IMR-90 (cell line): ENCODE data around the gene C2orf68. TPM values are rescaled to one million over a fixed set of nuclear protein-coding genes. Genes with fewer than 3 reads are reported as not detected.
"Not testable (repeated sequence)": the region's sequence is repeated elsewhere in the genome, so short reads cannot be mapped to it uniquely, and the experiment has no call there.

Source experiments
- ATAC-seq: fragments of 200-7000 bp; cut with Tn5 transposase; 2 replicates; pipeline ENCODE4 v1.9.1; 2020; ENCODE audit warnings: low read depth, mild to moderate bottlenecking, moderate library complexity
- BruUV-seq: library from RNA; stranded (reverse); fragments of 400-500 nt; replicated peaks from 2 replicates; lab custom pipeline; 2021; lab: Mats Ljungman, UMichigan
- CTCF ChIA-PET: fragments of 300-600 bp; formaldehyde crosslinking; extraction: SDS; loops from one replicate; lab custom pipeline; 2021; ENCODE audit warnings: antibody characterized with exemption; lab: Yijun Ruan, JAX
- POLR2A ChIA-PET: fragments of 300-600 bp; sonication (Branson Sonifier 250); formaldehyde crosslinking; loops from one replicate; lab custom pipeline; 2022; ENCODE audit warnings: antibody characterized with exemption; ENCODE audit not compliant: unreplicated experiment; lab: Charles Lee
- DNase-seq: peaks from one replicate; pipeline ENCODE4 v3.0.0; 2013
- H2AFZ ChIP-seq: replicated peaks from 2 replicates; pipeline ENCODE3; 2013; ENCODE audit warnings: low read length, mild to moderate bottlenecking; ENCODE audit not compliant: poor library complexity
- H2AK5ac ChIP-seq: 2 replicates; pipeline ENCODE4 v1.6.1; 2013; ENCODE audit warnings: low read depth, low read length, inconsistent platforms
- H2AK9ac ChIP-seq: replicated peaks from 2 replicates; pipeline ENCODE3; 2013; ENCODE audit warnings: mild to moderate bottlenecking, low read depth, low read length, moderate library complexity; ENCODE audit not compliant: poor library complexity
- H2BK120ac ChIP-seq: 2 replicates; pipeline ENCODE4 v1.6.1; 2013; ENCODE audit warnings: low read depth, low read length, inconsistent platforms
- H2BK15ac ChIP-seq: 3 replicates; pipeline ENCODE4 v1.6.1; 2013; ENCODE audit warnings: low read depth, low read length, inconsistent platforms
- H2BK20ac ChIP-seq: 2 replicates; pipeline ENCODE4 v1.6.1; 2013; ENCODE audit warnings: low read depth, mild to moderate bottlenecking, inconsistent platforms, low read length, moderate library complexity
- H2BK5ac ChIP-seq: 2 replicates; pipeline ENCODE4 v1.6.1; 2013; ENCODE audit warnings: mild to moderate bottlenecking, low read depth, low read length, inconsistent platforms; ENCODE audit not compliant: poor library complexity, severe bottlenecking
- H3K14ac ChIP-seq: replicated peaks from 2 replicates; pipeline ENCODE4 v1.6.1; 2013; ENCODE audit warnings: low read depth, low read length, inconsistent platforms
- H3K18ac ChIP-seq: 2 replicates; pipeline ENCODE4 v1.6.1; 2013; ENCODE audit warnings: low read depth, low read length, control low read depth
- H3K23ac ChIP-seq: 2 replicates; pipeline ENCODE4 v1.6.1; 2013; ENCODE audit warnings: low read depth, low read length, inconsistent platforms
- H3K27ac ChIP-seq: 2 replicates; pipeline ENCODE4 v1.5.1; 2013; ENCODE audit warnings: mild to moderate bottlenecking, control low read depth, low read length; ENCODE audit not compliant: insufficient read depth
- H3K27me3 ChIP-seq: 2 replicates; pipeline ENCODE4 v1.6.1; 2013; ENCODE audit warnings: low read length; ENCODE audit not compliant: control insufficient read depth, insufficient read depth
- H3K36me3 ChIP-seq: 2 replicates; pipeline ENCODE4 v1.6.1; 2013; ENCODE audit warnings: low read length, mixed read lengths; ENCODE audit not compliant: control insufficient read depth, insufficient read depth
- H3K4ac ChIP-seq: 2 replicates; pipeline ENCODE4 v1.6.1; 2013; ENCODE audit warnings: low read depth, low read length, inconsistent platforms
- H3K4me1 ChIP-seq: 2 replicates; pipeline ENCODE4 v1.6.1; 2013; ENCODE audit warnings: low read length, mixed read lengths; ENCODE audit not compliant: control insufficient read depth, insufficient read depth
- H3K4me2 ChIP-seq: 2 replicates; pipeline ENCODE4 v1.6.1; 2013; ENCODE audit warnings: low read depth, mild to moderate bottlenecking, control low read depth, low read length, moderate library complexity
- H3K4me3 ChIP-seq: 2 replicates; pipeline ENCODE4 v1.5.1; 2013; ENCODE audit warnings: low read depth, mild to moderate bottlenecking, control low read depth, low read length, moderate library complexity; ENCODE audit not compliant: insufficient read depth
- H3K56ac ChIP-seq: 2 replicates; pipeline ENCODE4 v1.6.1; 2013; ENCODE audit warnings: low read length, inconsistent platforms; ENCODE audit not compliant: insufficient read depth; ENCODE audit errors: extremely low read depth
- H3K79me1 ChIP-seq, 2 experiments: 2 replicates each; pipeline ENCODE4 v1.6.1; 2013; ENCODE audit warnings: low read length in 2 of 2, inconsistent platforms in 1 of 2, low read depth in 1 of 2
- H3K9ac ChIP-seq: 2 replicates; pipeline ENCODE4 v1.6.1; 2013; ENCODE audit warnings: low read depth, low read length, control low read depth
- H3K9me1 ChIP-seq: 2 replicates; pipeline ENCODE4 v1.6.1; 2013; ENCODE audit warnings: low read length, inconsistent platforms; ENCODE audit not compliant: insufficient read depth
- H3K9me3 ChIP-seq: 2 replicates; pipeline ENCODE4 v1.6.1; 2013; ENCODE audit warnings: low read length; ENCODE audit not compliant: control insufficient read depth, insufficient read depth
- H4K20me1 ChIP-seq: 2 replicates; pipeline ENCODE4 v1.6.1; 2013; ENCODE audit warnings: low read length, inconsistent platforms; ENCODE audit not compliant: insufficient read depth
- H4K5ac ChIP-seq: 2 replicates; pipeline ENCODE4 v1.6.1; 2013; ENCODE audit warnings: mild to moderate bottlenecking, low read depth, low read length, control low read depth
- H4K8ac ChIP-seq, 2 experiments: 2 replicates each; pipeline ENCODE4 v1.6.1; 2013; ENCODE audit warnings: low read depth in 2 of 2, low read length in 2 of 2, control low read depth in 1 of 2, inconsistent platforms in 1 of 2
- H4K91ac ChIP-seq: 2 replicates; pipeline ENCODE4 v1.6.1; 2013; ENCODE audit warnings: low read depth, low read length, inconsistent platforms; ENCODE audit not compliant: insufficient read depth
- MAFK ChIP-seq: IDR thresholded peaks from 2 replicates; pipeline ENCODE4 v1.6.1; 2012; ENCODE audit warnings: low read depth, low read length, improper control_type of control experiment
- WGBS, 2 experiments: methylation state at CpG; one replicate each; pipeline versions ENCODE4 v1.1.5 to v1.1.7; 2013; ENCODE audit warnings: missing lambda C conversion rate in 2 of 2; ENCODE audit not compliant: insufficient read length in 1 of 2; ENCODE audit errors: extremely low coverage in 2 of 2; 5-methylcytosine and 5-hydroxymethylcytosine counted together
- dilution Hi-C: fragments of 300-500 bp; cut with HindIII; formaldehyde crosslinking; loops from one replicate; pipeline ENCODE4 v1.14.3; 2018; ENCODE audit warnings: low sequenced_read_pairs; ENCODE audit not compliant: unreplicated experiment
- in situ Hi-C: fragments of 300-500 bp; cut with MboI; formaldehyde crosslinking; loops from 3 replicates; pipeline ENCODE4 v1.14.3; 2019; ENCODE audit warnings: low sequenced_read_pairs, inconsistent platforms, mixed read lengths
- intact Hi-C: fragments of 100-400 bp; cut with micrococcal nuclease; formaldehyde crosslinking; loops from 2 replicates; pipeline ENCODE4 v1.10.0; 2022
- polyA plus RNA-seq, 3 experiments: library from polyadenylated mRNA; depleted of rRNA; stranded (reverse); fragments of >200 nt; gene quantifications; 2 replicates each; pipeline ENCODE4 v1.2.3, GENCODE V29; 2012; ENCODE audit warnings: low replicate concordance in 1 of 3
- total RNA-seq: library from RNA; depleted of rRNA; stranded (reverse); fragments of >200 nt; gene quantifications from 2 replicates; pipeline ENCODE4 v1.2.3, GENCODE V29; 2012

The C2orf68 gene
- total and polyA plus RNA-seq, 2 of the 4 experiments (the other 2 are of a cell fraction), result 6.8 to 10.1 TPM

DNA sequence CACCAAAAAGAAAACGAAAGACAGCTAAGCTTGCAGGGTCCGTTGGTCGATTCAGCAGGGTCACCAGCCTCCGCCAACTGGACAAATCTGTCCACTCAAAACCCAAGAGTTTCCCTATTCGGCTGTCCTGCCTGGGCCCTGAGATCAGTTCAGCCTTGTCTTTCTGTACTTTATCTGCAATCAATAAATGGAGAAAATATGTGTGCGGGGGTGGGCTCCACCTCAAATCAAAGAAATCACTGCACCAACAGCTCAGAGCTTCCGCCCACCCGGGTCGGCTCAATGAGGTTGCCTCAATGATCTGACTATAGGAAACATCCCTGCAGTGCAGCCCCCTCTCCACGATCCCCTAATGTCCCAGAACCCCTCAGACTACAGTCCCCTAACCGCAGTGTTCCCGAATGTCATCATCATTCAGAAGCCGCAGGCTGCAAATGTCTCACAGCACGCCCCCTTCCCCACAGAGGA lies 51.0 kb downstream of the C2orf68 start (continued):
- no peak for TF ChIP-seq MAFK

DNA sequence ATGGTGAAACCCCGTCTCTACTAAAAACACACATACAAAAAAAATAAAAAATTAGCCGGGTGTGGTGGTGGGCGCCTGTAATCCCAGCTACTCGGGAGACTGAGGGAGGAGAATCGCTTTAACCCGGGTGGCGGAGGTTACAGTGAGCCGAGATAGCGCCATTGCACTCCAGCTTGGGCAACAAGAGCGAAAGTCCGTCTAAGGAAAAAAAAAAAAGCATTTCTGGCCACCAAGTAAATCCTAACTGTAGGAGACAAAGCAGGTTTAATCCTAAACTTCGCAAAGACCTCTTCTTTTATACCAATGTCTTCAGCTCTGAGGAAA lies 51.5 kb downstream of the C2orf68 start:
- H4K5ac ChIP-seq, H3K18ac ChIP-seq, H2AK9ac ChIP-seq, DNase-seq, H2BK5ac ChIP-seq, H2AFZ ChIP-seq, dilution Hi-C loops, H4K20me1 ChIP-seq, H2BK120ac ChIP-seq, H4K91ac ChIP-seq, H3K9me1 ChIP-seq, H3K27me3 ChIP-seq, H2BK15ac ChIP-seq, H3K4me1 ChIP-seq, H2BK20ac ChIP-seq, ATAC-seq, H3K9me3 ChIP-seq, H4K8ac ChIP-seq, in situ Hi-C loops, BruUV-seq, CTCF ChIA-PET: not testable (repeated sequence)
- intact Hi-C loops, result loop anchor here (2.0 to 5.0 kb wide), 2 partner anchors 24 to 42 kb away; partner anchors contain the start of genes TMEM150A and VAMP5
- peak overlapping the region; percentile 52; the same call in 1 of the 2 replicates for H3K14ac ChIP-seq
- peak overlapping the region; percentile 80; the same call in 1 of the 2 replicates for H3K4ac ChIP-seq
- peaks cover 19 to 48% of the 10 kb centered on the region in 2 experiments for H3K79me1 ChIP-seq
- H3K4me2 ChIP-seq, result peak overlapping the region; percentile 95
- peak overlapping the region; percentile 90; the same call in 1 of the 2 replicates for H3K23ac ChIP-seq
- H3K56ac ChIP-seq, result peak overlapping the region; percentile 54; the same call in 1 of the 2 replicates
- H3K9ac ChIP-seq, result peak overlapping the region; percentile 82
- no CpG with 5 or more reads among the region's 12 CpGs for WGBS, 2 experiments
- peak overlapping the region; percentile 63 for H2AK5ac ChIP-seq
- H3K36me3 ChIP-seq, result peaks cover 10% of the 10 kb centered on the region
- peak overlapping the region; percentile 65 for H3K4me3 ChIP-seq
- POLR2A ChIA-PET, result interaction anchor here (0.6 kb wide), 1 partner anchor 36 kb away, joined by 3 read pairs; no protein-coding TSS in a partner anchor
- H3K27ac ChIP-seq, result peak overlapping the region; percentile 67; the same call in 1 of the 2 replicates
